HepG2 (cell line): ENCODE data around the gene KNL1. TPM values are rescaled to one million over a fixed set of nuclear protein-coding genes. Genes with fewer than 3 reads are reported as not detected.

Source experiments
- CBFB ChIP-seq: sonication (generic); formaldehyde crosslinking; IDR thresholded peaks from 2 replicates; pipeline ENCODE4 v1.4.0; 2020; ENCODE audit warnings: missing genetic modification reagents
- FOXM1 ChIP-seq: sonication (generic); formaldehyde crosslinking; IDR thresholded peaks from 2 replicates; pipeline ENCODE4 v1.5.0; 2020; ENCODE audit warnings: missing genetic modification reagents
- FOXO1 ChIP-seq: sonication (generic); formaldehyde crosslinking; IDR thresholded peaks from 2 replicates; pipeline ENCODE4 v1.4.0; 2020; ENCODE audit warnings: missing genetic modification reagents
- FUBP1 ChIP-seq: sonication (generic); formaldehyde crosslinking; IDR thresholded peaks from 2 replicates; pipeline ENCODE4 v1.5.1; 2020; ENCODE audit warnings: missing genetic modification reagents, mild to moderate bottlenecking, borderline replicate concordance
- HNF1B ChIP-seq: sonication (generic); formaldehyde crosslinking; IDR thresholded peaks from 2 replicates; pipeline ENCODE4 v1.5.1; 2020; ENCODE audit warnings: mild to moderate bottlenecking, moderate library complexity, missing genetic modification reagents
- KDM2A ChIP-seq: sonication (generic); formaldehyde crosslinking; IDR thresholded peaks from 2 replicates; pipeline ENCODE4 v1.4.0; 2020; ENCODE audit warnings: low read depth, missing genetic modification reagents, borderline replicate concordance
- MED8 ChIP-seq: sonication (generic); formaldehyde crosslinking; IDR thresholded peaks from 2 replicates; pipeline ENCODE4 v1.8.1; 2023; ENCODE audit warnings: mild to moderate bottlenecking, missing genetic modification reagents; ENCODE audit not compliant: insufficient replicate concordance
- PBX3 ChIP-seq: sonication (generic); formaldehyde crosslinking; IDR thresholded peaks from 2 replicates; pipeline ENCODE4 v1.8.1; 2023; ENCODE audit warnings: missing genetic modification reagents, inconsistent platforms, borderline replicate concordance
- PRMT3 ChIP-seq: sonication (generic); formaldehyde crosslinking; IDR thresholded peaks from 2 replicates; pipeline ENCODE4 v1.8.1; 2022; ENCODE audit warnings: low read depth, mild to moderate bottlenecking, moderate library complexity, missing genetic modification reagents, borderline replicate concordance
- UBTF ChIP-seq: sonication (generic); formaldehyde crosslinking; IDR thresholded peaks from 2 replicates; pipeline ENCODE4 v1.4.0; 2020; ENCODE audit warnings: mild to moderate bottlenecking, missing genetic modification reagents
- USF2 ChIP-seq, 2 experiments: sonication (generic) in 1 of 2; formaldehyde crosslinking in 1 of 2; IDR thresholded peaks; 2 replicates each; pipeline versions ENCODE4 v1.5.1 to v1.6.1; 2011 to 2020; ENCODE audit warnings: borderline replicate concordance in 1 of 2, low read depth in 1 of 2, low read length in 1 of 2, mild to moderate bottlenecking in 1 of 2, missing genetic modification reagents in 1 of 2, moderate library complexity in 1 of 2
- ZNF224 ChIP-seq: sonication (generic); formaldehyde crosslinking; IDR thresholded peaks from 2 replicates; pipeline ENCODE4 v1.5.0; 2020; ENCODE audit warnings: mild to moderate bottlenecking, missing genetic modification reagents
- ZNF280B ChIP-seq: sonication (generic); formaldehyde crosslinking; IDR thresholded peaks from 2 replicates; pipeline ENCODE4 v1.5.0; 2020; ENCODE audit warnings: missing genetic modification reagents, mild to moderate bottlenecking, borderline replicate concordance
- ZNF605 ChIP-seq: sonication (generic); formaldehyde crosslinking; IDR thresholded peaks from 2 replicates; pipeline ENCODE4 v1.8.0; 2022; ENCODE audit warnings: mild to moderate bottlenecking, missing genetic modification reagents
- ZNF776 ChIP-seq: sonication (generic); formaldehyde crosslinking; IDR thresholded peaks from 2 replicates; pipeline ENCODE4 v1.4.0; 2020; ENCODE audit warnings: mild to moderate bottlenecking, missing genetic modification reagents
- polyA plus RNA-seq, 8 experiments: library from polyadenylated mRNA; depleted of rRNA in 3 of 8; stranded (reverse) in 7 of 8; unstranded in 1 of 8; fragments of >200 nt; fragmentation: Illumina TruSeq in 4 of 8; extraction: Trizol in 4 of 8; gene quantifications; 2 replicates each; pipeline versions ENCODE4 v1.2.1 to v1.2.3, GENCODE V29; 2011 to 2016; ENCODE audit warnings: low read depth in 4 of 8, missing spikeins in 1 of 8, mixed read lengths in 1 of 8; ENCODE audit not compliant: insufficient read depth in 1 of 8
- total RNA-seq, 5 experiments: library from RNA; depleted of rRNA; stranded (reverse); fragments of >200 nt; fragmentation: Illumina TruSeq; extraction: Trizol; gene quantifications; 2 replicates each; pipeline ENCODE4 v1.2.3, GENCODE V29; 2016; ENCODE audit warnings: low read depth in 1 of 5

The KNL1 gene
- total and polyA plus RNA-seq, 2 of the 13 experiments (the other 11 are each of a cell fraction or from before 2014, with no cell fraction given): 8.0 to 21.4 TPM

GRCh38 chr15:40569129-40569953, 24.7 kb upstream of the KNL1 start, which contains the start of gene RPUSD2 (continued):
- TF ChIP-seq USF2 (IDR thresholded peaks at IDR 0.05; ENCODE audit: low read depth, low read length) (no peak), USF2 (CRISPR knock-in tag; IDR thresholded peaks at IDR 0.05; ENCODE audit: borderline replicate concordance) (no peak; the same call in 1 of the 2 replicates), UBTF (peak; percentile 87), ZNF224 (CRISPR knock-in tag) (no peak), MED8 (CRISPR knock-in tag) (no peak), FUBP1 (CRISPR knock-in tag) (0 out of 2 replicates have a peak, but pooled peaks have one; percentile 27), FOXM1 (CRISPR knock-in tag) (no peak), PRMT3 (CRISPR knock-in tag) (0 out of 2 replicates have a peak, but pooled peaks have one; percentile 29), KDM2A (CRISPR knock-in tag) (peak; percentile 76; the same call in 1 of the 2 replicates), CBFB (peak; percentile 76), FOXO1 (0 out of 2 replicates have a peak, but pooled peaks have one; percentile 46), HNF1B (CRISPR knock-in tag) (0 out of 2 replicates have a peak, but pooled peaks have one; percentile 16), ZNF776 (CRISPR knock-in tag) (0 out of 2 replicates have a peak, but pooled peaks have one; percentile 26), ZNF280B (CRISPR knock-in tag) (peak; percentile 92; the same call in 1 of the 2 replicates), ZNF605 (CRISPR knock-in tag) (peak; percentile 70; the same call in 1 of the 2 replicates), PBX3 (CRISPR knock-in tag) (no peak)
